ENCODE data around the gene RPS6KA5.

DNA sequence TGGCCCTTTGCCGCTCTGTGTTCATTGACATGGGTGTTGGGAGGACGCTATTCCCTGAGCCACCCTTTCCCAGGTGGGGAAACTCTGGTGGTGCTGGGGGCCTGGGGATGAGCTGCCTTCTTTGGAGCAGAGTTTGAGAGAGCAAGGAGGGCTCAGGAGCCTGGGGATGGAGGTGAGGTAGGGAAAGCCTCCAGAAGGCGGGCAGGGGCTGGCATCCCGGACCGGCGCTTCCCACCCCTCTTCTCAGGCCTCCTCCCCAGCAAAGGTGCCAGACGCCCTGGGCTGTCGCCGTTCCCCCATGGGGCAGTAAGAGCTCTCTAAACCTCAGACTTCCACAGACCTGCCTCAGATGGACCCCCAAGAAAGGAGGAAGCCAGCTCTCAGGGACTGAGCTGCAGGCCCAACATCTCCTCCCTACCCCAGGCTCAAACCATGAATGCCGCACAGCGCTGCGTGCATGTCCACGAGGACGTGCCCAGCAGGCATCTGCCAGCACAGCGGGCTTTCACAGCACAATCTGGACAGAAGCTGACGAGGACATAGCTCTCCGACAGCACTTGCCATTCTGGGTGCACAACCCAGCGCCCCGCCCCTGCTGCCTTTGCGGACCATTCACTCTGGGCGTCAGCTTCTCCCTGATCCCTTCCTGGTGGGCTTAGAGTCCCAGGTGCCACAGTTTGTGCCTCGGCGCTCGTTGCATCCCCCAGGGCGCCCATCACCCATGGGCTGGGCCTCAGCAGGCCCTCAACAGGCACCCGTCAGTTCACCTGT, 229.3 kb downstream of the RPS6KA5 start:
- TF ChIP-seq, protein P1, sequence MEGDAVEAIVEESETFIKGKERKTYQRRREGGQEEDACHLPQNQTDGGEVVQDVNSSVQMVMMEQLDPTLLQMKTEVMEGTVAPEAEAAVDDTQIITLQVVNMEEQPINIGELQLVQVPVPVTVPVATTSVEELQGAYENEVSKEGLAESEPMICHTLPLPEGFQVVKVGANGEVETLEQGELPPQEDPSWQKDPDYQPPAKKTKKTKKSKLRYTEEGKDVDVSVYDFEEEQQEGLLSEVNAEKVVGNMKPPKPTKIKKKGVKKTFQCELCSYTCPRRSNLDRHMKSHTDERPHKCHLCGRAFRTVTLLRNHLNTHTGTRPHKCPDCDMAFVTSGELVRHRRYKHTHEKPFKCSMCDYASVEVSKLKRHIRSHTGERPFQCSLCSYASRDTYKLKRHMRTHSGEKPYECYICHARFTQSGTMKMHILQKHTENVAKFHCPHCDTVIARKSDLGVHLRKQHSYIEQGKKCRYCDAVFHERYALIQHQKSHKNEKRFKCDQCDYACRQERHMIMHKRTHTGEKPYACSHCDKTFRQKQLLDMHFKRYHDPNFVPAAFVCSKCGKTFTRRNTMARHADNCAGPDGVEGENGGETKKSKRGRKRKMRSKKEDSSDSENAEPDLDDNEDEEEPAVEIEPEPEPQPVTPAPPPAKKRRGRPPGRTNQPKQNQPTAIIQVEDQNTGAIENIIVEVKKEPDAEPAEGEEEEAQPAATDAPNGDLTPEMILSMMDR (IDR thresholded peaks at IDR 0.05 in 8 of 11, conservative IDR thresholded peaks at IDR 0.05 in 3 of 11) = no peak
- TF ChIP-seq POLR2AphosphoS5 (IDR thresholded peaks at IDR 0.05) (no peak), POLR2A (IDR thresholded peaks at IDR 0.05) (no peak)
